ENCODE measurements around the gene SEMA4F.
A peak's percentile ranks its signal among the peaks of the same experiment; 100 is the strongest.
"Not testable (repeated sequence)": the region's sequence is repeated elsewhere in the genome, so short reads cannot be mapped to it uniquely, and the experiment has no call there.

The SEMA4F gene

GRCh38 chr2:74653985-74654882, at the start of gene SEMA4F:
TSS of gene SEMA4F (plus strand) at chr2:74654247. CDS start at chr2:74654377, 130 bp downstream.
- DNase-seq: peak; percentile 96

- no peak for DNase-seq
Observed at GRCh38 chr2:74606927-74607326, 47.1 kb upstream of the SEMA4F start.

GRCh38 chr2:74617122-74617521, 36.9 kb upstream of the SEMA4F start:
- no peak for DNase-seq

GRCh38 chr2:74618410-74619083, 35.5 kb upstream of the SEMA4F start:
- DNase-seq: no peak

GRCh38 chr2:74619651-74620297, 34.3 kb upstream of the SEMA4F start:
- no peak for DNase-seq

- DNase-seq: no peak
Observed at GRCh38 chr2:74620671-74621070, 33.4 kb upstream of the SEMA4F start.

- DNase-seq: no peak
Observed at GRCh38 chr2:74625658-74626425, 28.2 kb upstream of the SEMA4F start.

GRCh38 chr2:74628538-74629105, 25.4 kb upstream of the SEMA4F start:
- DNase-seq: no peak

GRCh38 chr2:74630454-74630853, 23.6 kb upstream of the SEMA4F start:
- not testable (repeated sequence) for DNase-seq

GRCh38 chr2:74632209-74632938, 21.7 kb upstream of the SEMA4F start:
- no peak for DNase-seq

- no peak for DNase-seq
Observed at GRCh38 chr2:74632939-74633312, 21.1 kb upstream of the SEMA4F start.

- DNase-seq: no peak
Observed at GRCh38 chr2:74639550-74639949, 14.5 kb upstream of the SEMA4F start.

- no peak for DNase-seq
Observed at GRCh38 chr2:74645344-74645743, 8.7 kb upstream of the SEMA4F start.

- DNase-seq: no peak
Observed at GRCh38 chr2:74646201-74646600, 7.8 kb upstream of the SEMA4F start.

- DNase-seq: no peak
Observed at GRCh38 chr2:74646834-74647482, 7.1 kb upstream of the SEMA4F start.

- DNase-seq: no peak
Observed at GRCh38 chr2:74648009-74648443, 6.0 kb upstream of the SEMA4F start, which contains the start of gene M1AP. TSS of gene M1AP (minus strand) at chr2:74648330. CDS start at chr2:74640275, 8,055 bp downstream.

GRCh38 chr2:74653589-74653984, 460 bp upstream of the SEMA4F start:
- DNase-seq: no peak

- no peak for DNase-seq
Observed at GRCh38 chr2:74655579-74655978, 1.5 kb downstream of the SEMA4F start.

GRCh38 chr2:74658516-74658915, 4.5 kb downstream of the SEMA4F start:
- no peak for DNase-seq

GRCh38 chr2:74659462-74659861, 5.4 kb downstream of the SEMA4F start:
- no peak for DNase-seq

- no peak for DNase-seq
Observed at GRCh38 chr2:74668087-74668486, 14.0 kb downstream of the SEMA4F start.
